Body of pancreas (tissue), 4 donors: Measurements from ENCODE around the gene P2RX7.

Source experiments
- CTCF ChIP-seq, 7 experiments: fragments of 450-650 bp in 4 of 7; fragments of 200-600 bp in 3 of 7; sonication (generic) in 3 of 7; IDR thresholded peaks; one replicate each; pipeline ENCODE4 v1.5.1; 2016 to 2019; ENCODE audit warnings: antibody characterized with exemption in 7 of 7
- POLR2A ChIP-seq, 3 donors: fragments of 450-650 bp; IDR thresholded peaks; one replicate each; pipeline ENCODE4 v1.6.1; 2016; ENCODE audit warnings: antibody characterized with exemption in 3 of 3, mild to moderate bottlenecking in 2 of 3

GRCh38 chr12:121089813-121090430, 42.8 kb upstream of the P2RX7 start:
- no peak for TF ChIP-seq CTCF (IDR thresholded peaks at IDR 0.05)
- TF ChIP-seq POLR2A (IDR thresholded peaks at IDR 0.05): no peak
